Measurements from ENCODE around the gene DPYD.
A peak's percentile ranks its signal among the peaks of the same experiment; 100 is the strongest.

The DPYD gene

GRCh38 chr1:97508653-97509218 is 412.1 kb downstream of the DPYD start:
- DNase-seq = no peak

DNA sequence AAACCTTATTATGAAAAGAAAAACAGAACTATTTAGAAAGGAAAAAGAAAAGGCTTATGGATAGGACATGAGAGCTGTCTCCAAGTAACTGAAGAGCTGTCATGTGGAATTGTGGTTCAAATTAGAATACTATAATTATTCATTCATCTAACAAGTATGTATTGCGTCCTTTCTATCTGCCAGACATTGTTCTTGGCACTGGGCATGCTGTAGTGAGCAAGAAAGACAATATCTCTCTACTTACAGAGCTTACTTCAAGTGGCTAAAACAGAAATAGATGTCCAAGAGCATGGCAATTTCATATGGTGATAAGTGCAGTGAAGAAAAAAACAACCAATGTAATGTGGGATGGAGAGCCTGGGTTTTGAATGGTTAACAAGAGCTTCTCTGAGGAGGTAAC is 413.0 kb downstream of the DPYD start:
- peak; percentile 14 for DNase-seq

DNA sequence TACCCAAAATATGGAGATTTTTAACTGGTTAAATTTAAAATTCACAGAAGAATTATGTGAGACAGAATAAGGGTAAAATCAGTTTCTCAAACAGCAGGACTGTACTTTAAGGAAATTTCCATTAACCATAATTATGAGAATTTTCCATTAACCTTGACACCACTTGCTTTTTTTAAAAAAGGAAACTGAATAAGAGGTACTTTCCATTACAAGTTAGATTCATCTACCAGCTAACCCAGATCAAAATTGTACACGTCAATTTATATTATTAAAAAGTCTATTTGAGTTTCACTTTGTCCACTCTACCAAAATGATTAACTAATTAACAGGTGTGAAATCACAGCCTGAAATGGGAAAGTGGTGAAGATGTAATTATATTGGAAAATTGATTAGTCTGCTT is 414.5 kb downstream of the DPYD start:
- DNase-seq = no peak

- no peak for DNase-seq
These were observed 415.0 kb downstream of the DPYD start for GRCh38 chr1:97505816-97506215.

GRCh38 chr1:97505289-97505688 is 415.5 kb downstream of the DPYD start:
- no peak for DNase-seq

DNA sequence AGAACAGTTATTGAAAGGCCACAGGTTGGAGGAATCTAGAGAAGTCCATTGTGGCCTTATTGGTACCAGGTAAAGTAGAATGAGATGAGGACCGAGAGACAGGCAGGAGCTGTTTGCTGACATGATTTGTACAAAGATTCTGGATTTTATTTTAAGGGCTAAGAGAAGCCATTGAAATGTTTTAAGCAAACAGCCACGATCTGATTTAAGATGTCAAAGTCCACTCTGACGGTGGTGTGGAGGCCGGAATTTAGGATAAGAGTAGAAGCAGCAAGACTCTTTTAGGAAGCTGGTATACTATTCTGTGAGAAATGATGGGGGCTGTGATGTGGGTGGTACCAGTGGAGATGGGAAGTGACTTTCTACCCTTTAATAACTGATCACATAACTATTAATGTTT is 418.5 kb downstream of the DPYD start:
- no peak for DNase-seq

- no peak for DNase-seq
These were observed 419.2 kb downstream of the DPYD start for GRCh38 chr1:97501628-97502027.

DNA sequence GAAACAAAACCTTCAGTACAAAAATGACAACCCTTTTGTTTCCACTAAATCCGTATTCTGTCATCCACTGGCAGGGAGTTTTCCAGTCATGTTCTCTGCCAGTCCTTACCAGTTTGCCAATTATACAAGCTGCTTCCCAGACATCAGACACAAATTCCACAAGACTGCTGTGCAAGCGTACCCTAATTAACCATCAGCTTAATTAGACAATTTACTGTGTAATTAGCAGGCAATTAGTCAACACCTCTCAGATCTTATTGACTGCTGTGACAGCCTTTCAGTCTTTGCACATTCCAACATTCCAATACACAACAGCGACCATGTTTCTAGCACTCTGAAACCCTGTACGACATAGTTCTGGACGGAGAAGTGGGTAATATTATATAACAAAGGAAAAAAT is 420.1 kb downstream of the DPYD start:
- DNase-seq = no peak

DNA sequence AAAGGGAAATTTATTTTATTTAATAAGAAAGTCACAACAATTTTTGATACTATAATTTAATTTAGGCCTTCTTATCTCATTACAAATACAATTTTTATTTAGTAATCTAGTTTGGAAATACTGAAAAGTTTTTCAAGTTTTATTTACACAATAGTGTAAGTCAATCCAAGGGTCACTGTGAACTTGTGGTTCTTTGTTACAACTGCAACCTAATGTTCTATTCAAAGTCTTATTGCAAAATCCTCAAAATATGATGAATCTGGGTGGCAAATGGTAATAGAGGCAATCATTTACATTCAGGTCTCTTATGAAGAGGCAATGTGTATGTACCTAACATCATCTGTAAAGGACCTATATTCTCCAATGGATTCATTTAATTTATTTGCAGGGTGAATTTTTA is 421.2 kb downstream of the DPYD start:
- no peak for DNase-seq

GRCh38 chr1:97489834-97490233 is 431.0 kb downstream of the DPYD start:
- DNase-seq = peak; percentile 8

GRCh38 chr1:97488530-97488929 is 432.3 kb downstream of the DPYD start:
- DNase-seq = no peak

GRCh38 chr1:97482022-97482421 is 438.8 kb downstream of the DPYD start:
- no peak for DNase-seq

GRCh38 chr1:97467445-97467844 is 453.4 kb downstream of the DPYD start:
- DNase-seq = no peak

DNA sequence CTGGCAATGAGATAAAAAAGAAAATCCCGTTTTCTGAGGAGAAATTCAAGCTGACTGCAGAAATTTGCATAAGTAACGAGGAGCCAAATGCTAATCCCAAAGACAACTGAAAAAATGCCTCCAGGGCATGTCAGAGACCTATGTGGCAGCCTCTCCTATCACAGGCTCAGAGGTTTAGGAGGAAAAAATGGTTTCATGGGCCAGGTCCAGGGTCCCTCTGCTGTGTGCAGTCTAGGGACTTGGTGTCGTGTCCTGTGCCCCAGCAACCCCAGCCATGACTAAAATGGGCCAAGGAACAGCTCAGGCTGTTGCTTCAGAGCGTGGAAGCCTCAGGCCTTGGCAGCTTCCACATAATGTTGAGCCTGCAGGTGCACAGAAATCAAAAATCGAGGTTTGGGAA is 456.5 kb downstream of the DPYD start:
- DNase-seq = no peak

DNA sequence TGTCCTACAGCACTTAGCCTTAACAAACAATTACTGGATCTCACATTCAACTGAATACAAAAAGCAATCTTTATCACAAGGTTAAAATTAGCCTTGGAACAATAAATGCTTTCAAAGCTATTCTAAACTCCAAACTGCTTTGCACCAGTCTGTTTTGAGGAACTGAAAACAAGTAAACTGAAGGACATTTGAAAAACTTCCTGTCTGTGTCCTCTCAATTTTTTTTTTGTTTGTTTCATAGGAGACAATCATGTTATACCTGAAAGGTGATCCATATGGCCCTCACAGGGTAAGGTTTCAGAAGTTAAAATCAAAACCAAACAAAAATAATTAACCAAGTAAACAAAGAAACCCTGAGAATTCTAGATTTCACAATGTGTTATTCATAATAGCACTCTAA is 459.1 kb downstream of the DPYD start:
- no peak for DNase-seq

GRCh38 chr1:97457446-97458089 is 463.3 kb downstream of the DPYD start:
- DNase-seq = no peak

DNA sequence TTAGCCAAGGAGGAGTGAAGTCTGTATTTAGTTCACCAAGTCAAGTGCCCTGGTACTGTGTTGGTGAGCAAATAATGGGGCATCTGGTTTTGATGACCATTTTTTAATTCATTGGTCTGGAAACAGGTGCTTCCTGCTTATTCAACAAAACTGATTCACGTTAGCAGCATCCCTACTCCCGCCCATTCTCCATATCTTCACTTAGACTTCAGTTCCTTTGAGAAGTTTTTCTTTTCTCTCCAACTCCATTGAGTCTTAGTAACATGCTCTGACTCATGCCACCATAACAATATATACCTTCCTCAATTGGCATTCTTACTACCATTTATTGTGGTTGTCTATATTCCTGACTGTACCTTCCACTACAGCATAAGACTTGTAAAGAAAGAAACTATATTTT is 468.9 kb downstream of the DPYD start:
- DNase-seq = no peak

DNA sequence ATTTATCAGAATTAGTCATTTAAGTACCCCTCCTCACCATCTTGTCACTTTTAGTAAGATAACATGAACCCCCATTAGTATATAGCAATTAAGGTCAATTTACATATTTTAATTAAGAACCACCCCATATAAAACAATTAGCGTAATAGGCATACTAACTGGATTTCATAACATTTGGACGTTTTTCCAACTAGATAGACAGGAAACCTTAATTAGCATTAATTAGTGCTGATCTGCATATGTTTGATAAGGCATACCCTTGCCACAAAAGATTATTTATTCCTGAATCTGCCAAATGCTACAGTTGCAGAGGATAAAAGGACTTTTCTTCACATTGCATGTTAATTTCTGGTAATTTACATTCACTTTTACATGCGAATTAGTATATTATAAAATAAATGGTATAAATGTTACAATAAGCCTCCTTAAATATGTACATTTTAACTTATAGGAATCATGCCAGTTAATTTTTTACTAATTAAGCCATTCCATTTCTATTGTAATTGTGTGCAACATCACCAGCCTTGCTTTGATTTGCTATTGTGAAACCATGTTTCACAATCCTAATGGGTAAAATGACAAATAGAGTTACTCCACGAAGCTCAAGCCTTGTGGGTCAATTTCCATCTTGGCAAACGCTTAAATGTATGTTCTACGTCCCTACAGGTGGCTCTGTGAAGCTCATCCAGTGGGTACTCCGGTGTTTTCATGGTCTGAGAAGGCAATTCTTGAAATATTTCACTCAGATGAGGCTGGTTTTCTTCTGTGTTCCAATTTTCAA is 469.6 kb downstream of the DPYD start:
- no peak for DNase-seq

GRCh38 chr1:97441966-97442365 is 478.9 kb downstream of the DPYD start:
- no peak for DNase-seq

DNA sequence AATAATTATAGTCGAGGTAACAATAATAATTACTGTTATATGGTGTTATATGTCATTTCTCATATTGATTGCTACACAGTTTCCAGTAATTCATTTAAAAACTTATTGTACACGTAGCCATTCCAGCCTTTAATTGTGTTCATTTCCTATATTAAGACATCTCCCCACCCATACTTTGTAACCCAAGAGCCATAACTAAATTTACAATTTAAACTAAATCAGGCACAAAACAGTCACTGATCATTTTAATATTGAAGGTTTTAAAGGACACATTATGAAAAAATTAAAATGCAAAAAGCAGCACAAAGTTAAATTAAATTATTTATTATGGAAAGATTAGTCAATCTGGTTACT is 487.0 kb downstream of the DPYD start:
- DNase-seq = no peak

DNA sequence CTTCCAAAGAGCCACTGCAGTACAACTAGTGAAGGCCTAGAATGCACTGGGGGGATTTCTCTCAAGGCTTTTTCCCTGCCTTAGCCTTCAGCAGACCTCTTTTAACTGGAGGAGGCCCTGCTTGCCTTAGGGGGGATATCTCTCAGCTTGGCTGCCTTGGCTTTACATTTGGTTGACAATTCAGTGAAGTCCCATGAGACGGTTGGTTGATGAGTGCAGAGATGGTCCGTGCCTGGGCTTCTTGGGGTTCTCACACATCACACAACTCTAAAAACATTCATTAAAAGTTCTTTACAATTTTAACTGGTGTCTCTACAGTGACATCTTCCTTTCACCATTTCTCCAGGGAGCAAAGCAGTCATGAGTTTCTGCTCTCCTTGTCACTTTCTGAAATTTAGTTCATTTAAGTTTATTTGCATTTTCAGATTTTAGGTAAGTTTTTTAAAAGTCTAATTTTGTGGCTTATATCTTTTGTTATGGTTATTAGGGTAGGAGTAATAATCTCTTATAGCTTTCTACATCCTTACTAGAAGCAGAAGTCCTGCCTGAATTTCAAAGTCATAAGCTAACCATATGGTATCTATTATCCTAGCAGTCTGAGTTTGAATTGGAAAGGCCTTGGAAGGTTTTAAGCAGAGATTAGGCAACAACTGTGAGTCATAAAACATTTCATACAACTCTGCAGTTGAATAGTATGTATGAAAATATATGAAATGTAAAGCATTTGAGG is 487.6 kb downstream of the DPYD start:
- peak; percentile 92 for DNase-seq

DNA sequence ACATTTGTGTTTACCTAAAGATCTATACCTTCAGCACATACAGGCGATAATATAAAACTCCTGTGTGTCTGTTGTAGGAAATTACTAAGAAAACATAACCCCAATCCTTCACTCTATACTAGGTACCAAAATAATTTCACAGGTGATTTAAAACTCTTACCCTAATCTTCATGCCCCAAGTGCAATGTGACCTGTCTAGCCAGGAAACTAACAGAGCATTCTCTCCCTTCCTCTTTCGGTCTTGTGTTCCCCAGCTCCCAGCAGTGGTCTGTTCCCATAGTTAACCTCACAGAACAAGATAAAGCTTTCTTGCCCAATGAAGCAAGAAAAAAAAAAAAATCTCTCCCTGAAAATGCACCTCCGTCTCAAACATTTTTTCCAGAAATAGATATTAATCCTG is 493.5 kb downstream of the DPYD start:
- no peak for DNase-seq

DNA sequence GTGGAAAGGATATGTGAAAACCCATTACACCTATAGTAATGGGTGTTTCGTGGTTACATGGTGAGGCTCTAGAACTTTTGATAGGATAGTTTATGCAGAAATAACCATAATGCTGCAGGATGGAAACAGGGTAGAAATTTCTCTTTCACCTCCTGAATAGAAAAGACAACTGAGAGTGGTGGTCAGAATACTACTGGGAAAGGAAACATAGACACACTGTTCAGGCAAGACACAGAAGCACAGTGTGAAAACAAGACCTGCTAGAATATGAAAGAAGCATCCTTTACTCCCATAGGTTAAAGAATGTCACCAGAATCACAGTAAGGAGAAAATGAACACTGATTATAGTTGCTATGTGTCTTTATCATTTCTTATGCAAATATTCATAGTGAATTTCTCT is 496.6 kb downstream of the DPYD start:
- no peak for DNase-seq

DNA sequence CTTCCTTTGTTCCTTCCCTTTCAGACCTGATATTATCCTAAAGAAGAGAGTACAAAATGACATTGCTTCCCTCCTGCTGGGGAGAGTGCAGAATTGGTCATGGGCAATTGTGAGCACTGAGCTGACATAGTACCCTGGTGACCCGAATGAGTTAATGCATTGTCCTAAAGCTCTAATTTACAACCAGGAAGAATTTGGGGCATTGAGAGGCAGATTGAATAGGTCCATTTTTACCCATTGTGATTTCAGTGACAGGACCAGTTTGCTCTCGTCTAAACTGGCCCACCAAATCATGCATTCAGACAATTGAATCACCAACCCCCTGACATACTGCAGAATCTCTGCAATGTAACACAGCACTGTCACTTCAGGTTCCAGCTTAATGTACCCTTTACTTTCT is 497.4 kb downstream of the DPYD start:
- DNase-seq = no peak

Measured in fibroblast of skin of scalp (primary cell).